IMR-90 (cell line): ENCODE measurements around the gene GPR149.

Experiments used
- CEBPB ChIP-seq: IDR thresholded peaks from 2 replicates; pipeline ENCODE4 v1.6.1; 2012; ENCODE audit warnings: low read depth, low read length, improper control_type of control experiment
- CTCF ChIP-seq: conservative IDR thresholded peaks from 2 replicates; pipeline ENCODE4 v1.5.1; 2012; ENCODE audit warnings: mild to moderate bottlenecking, low read depth, low read length, improper control_type of control experiment
- POLR2A ChIP-seq: IDR thresholded peaks from 2 replicates; pipeline ENCODE4 v1.6.1; 2012; ENCODE audit warnings: mild to moderate bottlenecking, low read depth, low read length
- RCOR1 ChIP-seq: IDR thresholded peaks from 2 replicates; pipeline ENCODE4 v1.6.1; 2012; ENCODE audit warnings: mild to moderate bottlenecking, low read length, improper control_type of control experiment; ENCODE audit not compliant: insufficient replicate concordance

- no peak for TF ChIP-seq CEBPB
- no peak for TF ChIP-seq CTCF
- no peak for TF ChIP-seq POLR2A
- no peak for TF ChIP-seq RCOR1
Measured at GRCh38 chr3:154314152-154314551, 115.8 kb downstream of the GPR149 start.
